Fibroblast of pulmonary artery (primary cell): ENCODE data around the gene DMD.

Experiments
- DNase-seq: peaks from one replicate; pipeline ENCODE4 v3.0.0-alpha.2; 2010; ENCODE audit warnings: low read depth
- H3K4me3 ChIP-seq: replicated peaks from 2 replicates; pipeline ENCODE4 v1.5.1; 2011; ENCODE audit warnings: low read depth, mild to moderate bottlenecking, control low read depth, low read length, moderate library complexity
- TF ChIP-seq, protein P1 (sequence below): IDR thresholded peaks from 2 replicates; pipeline ENCODE4 v1.5.1; 2011; ENCODE audit warnings: mild to moderate bottlenecking, control low read depth, low read length, inconsistent platforms; ENCODE audit errors: missing control alignments

DMD gene

DNA sequence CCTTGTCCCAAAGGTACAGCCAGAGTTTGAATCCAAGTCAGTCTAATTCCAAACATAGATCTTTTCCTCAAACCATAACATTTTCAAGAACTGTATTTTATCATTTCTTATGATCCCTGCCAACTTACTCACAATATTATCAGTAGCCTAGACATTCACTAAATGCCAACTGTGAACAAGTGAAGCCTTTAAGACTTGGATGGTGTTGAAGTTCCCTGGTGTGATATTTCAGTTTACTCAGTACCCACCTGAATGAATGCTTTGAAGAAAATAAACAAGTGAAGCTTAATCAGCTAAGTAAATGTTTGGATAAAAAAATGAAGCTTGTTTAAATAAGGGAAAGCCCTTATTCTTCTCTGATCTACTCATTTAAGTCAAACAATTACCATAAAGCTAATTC lies 1028.3 kb downstream of the DMD start:
- H3K4me3 ChIP-seq, result no peak overlapping the region
- no peak for DNase-seq
- TF ChIP-seq, protein P1, sequence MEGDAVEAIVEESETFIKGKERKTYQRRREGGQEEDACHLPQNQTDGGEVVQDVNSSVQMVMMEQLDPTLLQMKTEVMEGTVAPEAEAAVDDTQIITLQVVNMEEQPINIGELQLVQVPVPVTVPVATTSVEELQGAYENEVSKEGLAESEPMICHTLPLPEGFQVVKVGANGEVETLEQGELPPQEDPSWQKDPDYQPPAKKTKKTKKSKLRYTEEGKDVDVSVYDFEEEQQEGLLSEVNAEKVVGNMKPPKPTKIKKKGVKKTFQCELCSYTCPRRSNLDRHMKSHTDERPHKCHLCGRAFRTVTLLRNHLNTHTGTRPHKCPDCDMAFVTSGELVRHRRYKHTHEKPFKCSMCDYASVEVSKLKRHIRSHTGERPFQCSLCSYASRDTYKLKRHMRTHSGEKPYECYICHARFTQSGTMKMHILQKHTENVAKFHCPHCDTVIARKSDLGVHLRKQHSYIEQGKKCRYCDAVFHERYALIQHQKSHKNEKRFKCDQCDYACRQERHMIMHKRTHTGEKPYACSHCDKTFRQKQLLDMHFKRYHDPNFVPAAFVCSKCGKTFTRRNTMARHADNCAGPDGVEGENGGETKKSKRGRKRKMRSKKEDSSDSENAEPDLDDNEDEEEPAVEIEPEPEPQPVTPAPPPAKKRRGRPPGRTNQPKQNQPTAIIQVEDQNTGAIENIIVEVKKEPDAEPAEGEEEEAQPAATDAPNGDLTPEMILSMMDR, result no peak

DNA sequence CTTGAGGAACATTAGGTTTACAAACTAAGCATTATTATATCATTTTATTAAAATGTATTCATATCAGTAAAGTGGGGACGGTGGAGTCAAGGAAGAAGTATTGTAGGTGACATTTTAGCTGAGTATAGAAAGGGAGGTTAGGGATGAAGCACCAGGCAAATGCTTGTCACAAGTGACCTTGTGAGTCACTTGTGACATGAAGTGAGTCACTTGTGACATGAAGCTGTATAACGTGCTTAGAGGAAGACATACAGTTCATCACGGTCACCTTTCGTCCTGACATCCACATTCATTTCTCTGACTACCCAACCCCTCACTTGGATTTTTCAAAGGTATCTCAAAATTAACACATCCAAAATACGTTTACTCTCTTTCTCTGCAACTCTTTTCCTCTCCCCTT lies 1034.8 kb downstream of the DMD start:
- no peak overlapping the region for H3K4me3 ChIP-seq
- no peak for DNase-seq

GRCh38 chrX:32170481-32170880 lies 1040.9 kb downstream of the DMD start:
- no peak overlapping the region for H3K4me3 ChIP-seq
- no peak for DNase-seq
- TF ChIP-seq, protein P1, result no peak

More for the DNA sequence above, 1034.8 kb downstream of the DMD start:
- TF ChIP-seq, protein P1, result no peak

DNA sequence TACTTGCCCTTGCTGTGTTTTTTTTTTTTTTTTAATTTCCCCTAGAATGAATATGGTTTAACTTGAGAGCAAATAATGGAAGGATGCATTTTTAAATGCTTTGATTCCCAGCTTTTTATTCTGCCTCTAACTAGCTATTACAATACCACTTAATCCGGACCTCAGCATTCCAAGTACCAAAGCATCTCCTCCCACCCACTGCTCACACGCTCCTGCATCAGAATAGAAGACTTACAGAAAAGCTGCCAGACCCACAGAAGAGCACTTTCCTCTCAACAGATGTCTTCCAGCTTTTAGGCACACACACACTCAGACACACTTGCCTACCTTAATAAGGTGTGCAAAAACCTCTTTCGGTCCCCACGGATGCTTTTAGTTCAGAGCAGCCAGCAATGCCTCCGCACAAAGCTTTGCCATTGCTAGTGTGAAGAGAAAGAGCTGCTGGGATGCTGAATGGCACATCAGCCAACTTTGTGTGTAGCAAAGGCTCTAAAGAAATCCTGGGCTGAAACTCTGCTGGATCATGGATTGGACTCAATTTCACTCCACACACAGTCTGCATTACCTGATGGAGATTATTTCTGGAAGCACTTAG lies 1056.2 kb downstream of the DMD start:
- TF ChIP-seq, protein P1, result no peak
- DNase-seq, result no peak
- H3K4me3 ChIP-seq, result no peak overlapping the region

DNA sequence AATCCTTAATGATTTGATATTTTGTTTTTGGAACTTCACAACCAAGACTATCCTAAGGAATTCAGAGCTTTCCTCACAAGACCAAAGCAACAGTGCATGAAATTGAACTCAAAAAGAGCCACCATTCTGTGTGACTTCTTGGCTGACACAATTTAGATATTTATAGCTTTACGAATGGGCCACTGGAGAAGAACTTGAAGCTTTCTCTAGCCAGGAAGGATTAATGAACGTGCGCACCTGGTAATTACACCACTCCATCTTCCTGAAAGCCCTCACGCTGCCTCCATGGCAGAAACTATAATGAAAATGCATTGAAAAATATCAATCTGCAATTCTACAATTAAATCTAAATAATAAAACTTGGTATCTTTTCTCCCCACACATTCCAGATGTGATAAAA lies 1057.8 kb downstream of the DMD start:
- TF ChIP-seq, protein P1, result no peak
- DNase-seq, result no peak
- no peak overlapping the region for H3K4me3 ChIP-seq

- DNase-seq, result no peak
- H3K4me3 ChIP-seq, result no peak overlapping the region
- TF ChIP-seq, protein P1, result no peak
Measured at GRCh38 chrX:32150141-32150540, 1061.2 kb downstream of the DMD start.

GRCh38 chrX:32141841-32142240 lies 1069.5 kb downstream of the DMD start:
- TF ChIP-seq, protein P1, result no peak
- no peak for DNase-seq
- H3K4me3 ChIP-seq, result no peak overlapping the region
